BLaER1 treated with 17β-estradiol and CSF1 and Interleukin-3, amounts not matched to agents 10 nM and 100 nM (cell line): ENCODE data around the gene MTF2.
"Not testable (repeated sequence)": the region's sequence is repeated elsewhere in the genome, so short reads cannot be mapped to it uniquely, and the experiment has no call there.

Experiments
- H3K27ac ChIP-seq, 11 experiments: shearing (Covaris generic); formaldehyde crosslinking; 2 replicates each; pipeline ENCODE4 v1.8.1; 2022
- H3K27me3 ChIP-seq, 11 experiments: shearing (Covaris generic); formaldehyde crosslinking; 2 replicates each; pipeline ENCODE4 v1.8.1; 2022
- H3K36me3 ChIP-seq, 11 experiments: shearing (Covaris generic); formaldehyde crosslinking; 2 replicates each; pipeline ENCODE4 v1.8.1; 2022
- H3K4me1 ChIP-seq, 10 experiments: shearing (Covaris generic); formaldehyde crosslinking; 2 replicates each; pipeline ENCODE4 v1.8.1; 2022
- H3K4me2 ChIP-seq, 11 experiments: shearing (Covaris generic); formaldehyde crosslinking; 2 replicates each; pipeline ENCODE4 v1.8.1; 2022
- H3K4me3 ChIP-seq, 10 experiments: shearing (Covaris generic); formaldehyde crosslinking; 2 replicates each; pipeline ENCODE4 v1.8.1; 2022
- H3K9ac ChIP-seq, 11 experiments: shearing (Covaris generic); formaldehyde crosslinking; 2 replicates each; pipeline ENCODE4 v1.8.1; 2022
- H3K9me3 ChIP-seq, 11 experiments: shearing (Covaris generic); formaldehyde crosslinking; replicated peaks in 1 of 11; 2 replicates each; pipeline ENCODE4 v1.8.1; 2022
- H4K20me1 ChIP-seq, 11 experiments: shearing (Covaris generic); formaldehyde crosslinking; 2 replicates each; pipeline ENCODE4 v1.8.1; 2022
- Cebpa-rat ChIP-seq, 11 experiments: shearing (Covaris generic); IDR thresholded peaks; 2 replicates each; pipeline ENCODE4 v1.8.1; 2022

The MTF2 gene

GRCh38 chr1:93078986-93079654, at the start of gene MTF2:
Gene MTF2, plus strand, starts transcription at chr1:93079283. Its CDS starts 244 bp downstream, at chr1:93079527.
- Histone ChIP-seq H4K20me1 (peaks cover 28 to 44% (median 38%) of the 10 kb centered on the region in 11 experiments), H3K4me3 (peak within 1 kb of the TSS; percentile 74 to 95 (median 90)), H3K27ac (peak within 1 kb of the TSS; percentile 87 to 100 (median 98)), H3K27me3 (no peaks in the 10 kb centered on the region), H3K9me3 (peaks cover 0 to 19% (median 16%) of the 10 kb centered on the region in 11 experiments; a peak in 20 of 22 replicates), H3K4me2 (peak within 1 kb of the TSS; percentile 77 to 96 (median 90)), H3K4me1 (peaks cover 27 to 73% (median 48%) of the 10 kb centered on the region in 10 experiments), H3K9ac (peak within 1 kb of the TSS; percentile 84 to 99 (median 97)), H3K36me3 (peaks cover 5 to 22% (median 21%) of the 10 kb centered on the region in 11 experiments; a peak in 21 of 22 replicates)
- no peak for TF ChIP-seq Cebpa-rat (IDR thresholded peaks at IDR 0.05)

DNA sequence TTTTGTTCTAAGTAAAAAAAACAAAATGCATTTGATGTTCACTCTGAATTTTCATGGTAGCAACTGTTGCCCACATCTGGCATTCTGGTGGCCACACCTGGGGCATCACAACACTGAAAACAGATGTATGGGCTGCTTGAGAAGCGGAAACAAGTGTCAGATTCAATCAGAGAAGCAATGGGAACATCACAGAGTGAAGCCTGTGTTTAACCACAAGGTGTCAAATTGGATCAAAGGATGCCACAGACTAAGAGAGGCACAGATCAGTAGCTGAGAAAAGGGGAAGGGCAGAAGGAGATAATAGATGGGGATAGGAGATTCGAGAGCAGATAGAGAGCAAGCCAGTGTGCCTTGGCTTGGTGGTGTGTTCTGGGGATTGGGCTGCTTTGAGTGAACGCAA, 49.8 kb upstream of the MTF2 start:
- 0 out of 22 replicates have a peak overlapping the region, but pooled peaks of 2 of the 11 experiments have one; percentile 7 to 24 for H3K9ac ChIP-seq
- H3K4me2 ChIP-seq = peak overlapping the region; percentile 0 to 83 (median 60); a peak in 17 of 22 replicates
- peaks cover 0 to 9% (median 0%) of the 10 kb centered on the region in 11 experiments; a peak in 3 of 22 replicates for H3K9me3 ChIP-seq
- TF ChIP-seq Cebpa-rat (IDR thresholded peaks at IDR 0.05) = no peak
- peak overlapping the region in 5 of 11 experiments; percentile 17 to 52 (median 47); a peak in 6 of 22 replicates for H3K27ac ChIP-seq
- H3K27me3 ChIP-seq = no peaks in the 10 kb centered on the region
- H3K4me3 ChIP-seq = no peak overlapping the region
- H3K36me3 ChIP-seq = no peaks in the 10 kb centered on the region
- H3K4me1 ChIP-seq = peaks cover 25 to 57% (median 38%) of the 10 kb centered on the region in 10 experiments
- no peaks in the 10 kb centered on the region for H4K20me1 ChIP-seq

GRCh38 chr1:93030191-93030590, 48.9 kb upstream of the MTF2 start:
- H3K36me3 ChIP-seq, H3K9me3 ChIP-seq, H3K4me3 ChIP-seq, H3K27me3 ChIP-seq, H4K20me1 ChIP-seq, H3K9ac ChIP-seq: not testable (repeated sequence)
- peak overlapping the region in 10 of 11 experiments; percentile 0 to 83 (median 61); a peak in 18 of 22 replicates for H3K4me2 ChIP-seq
- peaks cover 28 to 61% (median 41%) of the 10 kb centered on the region in 10 experiments for H3K4me1 ChIP-seq
- H3K27ac ChIP-seq = peak overlapping the region in 2 of 11 experiments; percentile 17 to 50; a peak in 4 of 22 replicates

DNA sequence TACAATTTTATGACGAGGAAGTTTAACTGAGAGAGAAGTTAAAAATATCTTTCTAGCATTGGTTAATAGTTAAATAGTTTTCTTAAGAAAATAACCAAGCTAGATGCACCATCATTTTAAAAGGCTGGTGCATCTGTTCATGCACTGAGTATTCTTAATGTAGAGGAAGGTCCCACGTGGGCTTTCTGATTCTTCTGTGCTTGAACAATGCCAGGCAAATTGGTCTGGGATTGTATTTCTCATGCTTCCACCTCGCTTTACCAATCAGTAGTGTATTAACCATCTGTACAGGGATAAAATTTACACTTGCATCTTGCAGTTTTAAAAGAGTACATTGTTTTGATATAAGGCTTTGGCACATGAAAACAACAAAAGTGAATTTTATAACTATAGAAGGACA, 47.4 kb upstream of the MTF2 start:
- H3K4me2 ChIP-seq = no peak overlapping the region
- H3K4me3 ChIP-seq = no peak overlapping the region

DNA sequence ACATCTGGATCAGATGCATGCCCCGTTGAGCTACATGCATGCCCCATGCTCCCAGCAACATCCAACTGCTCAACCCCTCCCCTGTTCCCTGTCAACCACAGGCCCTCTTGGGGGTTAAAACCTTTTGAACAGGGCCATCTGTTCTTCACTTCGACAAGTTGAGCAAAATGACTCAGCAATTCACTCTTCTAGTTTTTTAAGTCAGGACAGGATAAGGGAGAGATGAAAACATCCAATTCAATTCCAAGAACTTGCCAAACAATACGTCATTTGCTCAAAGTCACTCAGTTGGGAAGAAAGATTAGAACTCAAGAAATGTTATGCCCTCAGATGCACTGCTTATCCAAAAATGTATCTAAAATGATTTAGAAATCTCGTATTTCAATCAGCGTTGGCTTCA, 46.1 kb upstream of the MTF2 start:
- Histone ChIP-seq H3K9ac (peak overlapping the region in 7 of 11 experiments; percentile 22 to 70 (median 54); a peak in 11 of 22 replicates), H3K4me1 (peaks cover 28 to 61% (median 41%) of the 10 kb centered on the region in 10 experiments), H4K20me1 (no peaks in the 10 kb centered on the region), H3K4me2 (peak overlapping the region; percentile 66 to 83 (median 76)), H3K9me3 (no peaks in the 10 kb centered on the region), H3K27me3 (no peaks in the 10 kb centered on the region), H3K27ac (peak overlapping the region in 9 of 11 experiments; percentile 58 to 88 (median 68); a peak in 18 of 22 replicates), H3K4me3 (0 out of 20 replicates have a peak overlapping the region, but pooled peaks of 2 of the 10 experiments have one; percentile 1 to 4), H3K36me3 (no peaks in the 10 kb centered on the region)
- no peak for TF ChIP-seq Cebpa-rat (IDR thresholded peaks at IDR 0.05)

More for the DNA sequence above, 47.4 kb upstream of the MTF2 start:
- Histone ChIP-seq H3K27me3 (no peaks in the 10 kb centered on the region), H3K9ac (no peak overlapping the region), H3K9me3 (peaks cover 0 to 9% (median 0%) of the 10 kb centered on the region in 11 experiments; a peak in 3 of 22 replicates), H3K4me1 (peaks cover 28 to 61% (median 41%) of the 10 kb centered on the region in 10 experiments), H3K36me3 (no peaks in the 10 kb centered on the region), H4K20me1 (no peaks in the 10 kb centered on the region), H3K27ac (no peak overlapping the region)
- no peak for TF ChIP-seq Cebpa-rat (IDR thresholded peaks at IDR 0.05)

DNA sequence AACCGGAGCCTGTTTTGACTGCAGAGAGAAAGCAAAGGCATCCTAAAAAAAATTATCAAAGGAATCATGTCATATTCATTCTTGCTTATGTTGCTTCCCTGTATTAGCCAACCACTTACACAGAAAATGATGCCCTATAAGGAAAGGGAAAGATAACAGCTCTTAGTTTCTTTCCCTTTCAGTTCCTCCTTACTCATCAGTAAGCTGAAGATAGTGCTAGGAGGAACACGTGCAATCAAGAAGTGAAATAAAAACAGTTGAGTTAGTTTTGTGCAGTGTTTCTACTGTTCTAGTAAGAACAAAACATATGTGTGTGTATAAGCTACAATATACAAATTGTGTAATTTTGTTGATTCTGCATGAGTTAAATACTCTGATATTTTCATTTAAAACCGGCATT, 45.3 kb upstream of the MTF2 start:
- H3K4me1 ChIP-seq = peaks cover 28 to 56% (median 39%) of the 10 kb centered on the region in 10 experiments
- H3K27ac ChIP-seq = peak overlapping the region in 10 of 11 experiments; percentile 31 to 88 (median 68); a peak in 19 of 22 replicates
- H4K20me1 ChIP-seq = no peaks in the 10 kb centered on the region
- no peaks in the 10 kb centered on the region for H3K9me3 ChIP-seq
- no peaks in the 10 kb centered on the region for H3K27me3 ChIP-seq
- TF ChIP-seq Cebpa-rat (IDR thresholded peaks at IDR 0.05) = 0 out of 22 replicates have a peak, but pooled peaks of 1 of the 11 experiments have one; percentile 24
- H3K36me3 ChIP-seq = no peaks in the 10 kb centered on the region
- H3K4me3 ChIP-seq = peak overlapping the region in 1 of 10 experiments; percentile 17; a peak in 1 of 20 replicates
- H3K9ac ChIP-seq = peak overlapping the region in 7 of 11 experiments; percentile 22 to 70 (median 54); a peak in 10 of 22 replicates
- H3K4me2 ChIP-seq = peak overlapping the region; percentile 66 to 83 (median 76)

GRCh38 chr1:93034397-93034796, 44.7 kb upstream of the MTF2 start:
- H3K4me1 ChIP-seq = peaks cover 24 to 50% (median 35%) of the 10 kb centered on the region in 10 experiments
- H3K27ac ChIP-seq = peak overlapping the region in 7 of 11 experiments; percentile 30 to 88 (median 76); a peak in 12 of 22 replicates
- no peaks in the 10 kb centered on the region for H3K36me3 ChIP-seq
- peak overlapping the region in 9 of 11 experiments; percentile 23 to 81 (median 74); a peak in 14 of 22 replicates for H3K4me2 ChIP-seq
- H3K9ac ChIP-seq = no peak overlapping the region
- no peaks in the 10 kb centered on the region for H3K27me3 ChIP-seq
- no peak overlapping the region for H3K4me3 ChIP-seq
- no peak for TF ChIP-seq Cebpa-rat (IDR thresholded peaks at IDR 0.05)
- no peaks in the 10 kb centered on the region for H3K9me3 ChIP-seq
- H4K20me1 ChIP-seq = no peaks in the 10 kb centered on the region

DNA sequence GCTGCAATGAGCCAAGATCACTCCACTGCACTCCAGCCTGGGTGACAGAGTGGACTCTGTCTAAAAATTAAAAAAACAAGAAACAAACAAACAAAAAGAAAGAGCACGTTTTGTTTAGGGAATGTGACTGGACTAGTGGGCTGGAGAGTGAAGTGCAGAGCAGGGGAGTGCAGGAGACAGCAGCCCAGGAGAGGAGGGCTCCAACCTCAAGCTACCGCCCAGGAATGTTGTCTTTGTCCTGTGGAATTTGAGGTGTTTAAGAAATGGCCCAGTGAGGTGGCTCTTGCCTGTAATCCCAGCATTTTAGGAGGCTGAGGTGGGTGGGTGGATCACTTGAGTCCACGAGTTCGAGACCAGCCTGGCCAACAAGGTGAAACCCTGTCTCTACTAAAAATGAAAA, 42.4 kb upstream of the MTF2 start:
- TF ChIP-seq Cebpa-rat (IDR thresholded peaks at IDR 0.05) = no peak
- H3K4me1 ChIP-seq = peaks cover 15 to 27% (median 22%) of the 10 kb centered on the region in 10 experiments
- H3K9ac ChIP-seq = no peak overlapping the region
- H3K4me3 ChIP-seq = no peak overlapping the region
- H3K9me3 ChIP-seq = no peaks in the 10 kb centered on the region
- H4K20me1 ChIP-seq = no peaks in the 10 kb centered on the region
- no peaks in the 10 kb centered on the region for H3K27me3 ChIP-seq
- no peak overlapping the region for H3K4me2 ChIP-seq
- H3K27ac ChIP-seq = no peak overlapping the region
- no peaks in the 10 kb centered on the region for H3K36me3 ChIP-seq
